Measurements from ENCODE around the gene JARID2. TPM values are rescaled to one million over a fixed set of nuclear protein-coding genes. Genes with fewer than 3 reads are reported as not detected.
A peak's percentile ranks its signal among the peaks of the same experiment; 100 is the strongest.

The JARID2 gene
- total and polyA plus RNA-seq, 2 of the 8 experiments (the other 6 are each of a cell fraction or from before 2014, with no cell fraction given): 60.1 to 239 TPM

DNA sequence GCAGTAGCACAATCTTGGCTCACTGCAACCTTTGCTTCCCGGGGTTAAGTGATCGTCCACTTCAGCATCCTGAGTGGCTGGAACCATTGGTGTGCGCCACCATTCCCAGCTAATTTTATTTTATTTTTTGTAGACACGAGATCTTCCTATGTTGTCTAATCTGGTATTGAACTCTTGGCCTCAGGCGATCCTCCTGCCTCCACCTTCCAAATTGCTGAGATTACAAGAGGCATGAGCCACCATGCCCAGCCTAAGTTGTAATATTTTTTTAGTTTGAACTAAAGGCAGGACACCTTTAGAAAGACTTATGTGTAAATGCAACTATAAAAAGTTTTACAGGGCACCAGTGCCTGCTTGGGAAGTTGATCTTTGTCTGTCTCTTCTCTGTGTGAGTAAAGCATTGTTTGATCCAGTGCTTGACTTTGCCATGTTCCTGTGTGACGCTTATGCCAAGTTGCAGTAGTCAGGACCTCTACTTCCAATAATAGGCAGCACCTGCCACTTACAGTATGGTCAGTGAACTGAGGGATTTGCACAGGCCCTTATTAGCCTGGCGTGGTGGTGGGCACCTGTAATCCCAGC lies 46.9 kb downstream of the JARID2 start:
- Histone ChIP-seq H4K5ac (ENCODE audit: insufficient read length, low read depth, low read length) (no peak overlapping the region), H2BK20ac (ENCODE audit: low read length) (no peak overlapping the region), H3K4me2 (ENCODE audit: insufficient read depth in 1 of 2, low read depth in 2 of 2, low read length in 2 of 2) (peak overlapping the region in 1 of 2 experiments; percentile 11; a peak in 1 of 4 replicates), H2BK12ac (ENCODE audit: low read depth, low read length) (no peak overlapping the region), H3K27me3 (replicated peaks in 1 of 4; ENCODE audit: control insufficient read depth in 3 of 4, extremely low read depth in 1 of 4, insufficient read depth in 3 of 4, low read length in 3 of 4) (no peaks in the 10 kb centered on the region), H3K9me3 (ENCODE audit: insufficient read depth in 2 of 2, low read depth in 1 of 2, low read length in 1 of 2) (no peaks in the 10 kb centered on the region), H4K20me1 (replicated peaks in 1 of 2; ENCODE audit: control insufficient read depth in 1 of 2, insufficient read depth in 2 of 2, low read length in 2 of 2) (peaks cover 59 to 64% of the 10 kb centered on the region in 2 experiments), H2BK15ac (ENCODE audit: low read length) (no peak overlapping the region), H3K4ac (replicated peaks; ENCODE audit: insufficient read length, low read depth, low read length) (no peak overlapping the region), H3K23me2 (ENCODE audit: low read depth, low read length) (peaks cover 4% of the 10 kb centered on the region), H3K4me1 (replicated peaks in 1 of 4; ENCODE audit: control insufficient read depth in 3 of 4, insufficient read depth in 4 of 4, low read length in 3 of 4) (peaks cover 3 to 18% (median 9%) of the 10 kb centered on the region in 4 experiments), H3K79me2 (ENCODE audit: control insufficient read depth in 1 of 2, insufficient read depth in 2 of 2, low read length in 2 of 2) (peaks cover 88 to 100% of the 10 kb centered on the region in 2 experiments), H3K9ac (replicated peaks in 1 of 4; ENCODE audit: extremely low read depth in 1 of 4, low read depth in 3 of 4, low read length in 3 of 4) (no peak overlapping the region), H3K14ac (ENCODE audit: insufficient read length) (no peak overlapping the region), H2AK5ac (ENCODE audit: low read depth, low read length) (no peak overlapping the region), H2BK5ac (ENCODE audit: low read depth, low read length) (no peak overlapping the region), H3K56ac (replicated peaks; ENCODE audit: insufficient read length, low read depth, low read length) (no peak overlapping the region), H3K18ac (ENCODE audit: extremely low read depth, low read length) (no peak overlapping the region), H4K8ac (ENCODE audit: extremely low read depth, insufficient read depth, low read length) (no peak overlapping the region), H2AFZ (ENCODE audit: low read length) (no peak overlapping the region), H2BK120ac (replicated peaks; ENCODE audit: low read depth, low read length) (no peak overlapping the region), H3K79me1 (ENCODE audit: low read depth, low read length) (peaks cover 5% of the 10 kb centered on the region), H4K91ac (replicated peaks; ENCODE audit: insufficient read length, low read length) (no peak overlapping the region), H3K23ac (ENCODE audit: insufficient read length) (no peak overlapping the region), H3K36me3 (ENCODE audit: control insufficient read depth in 2 of 4, insufficient read depth in 4 of 4, low read length in 3 of 4) (peaks cover 0 to 7% (median 0%) of the 10 kb centered on the region in 4 experiments; a peak in 2 of 8 replicates), H3K27ac (ENCODE audit: low read depth, low read length) (no peak overlapping the region), H3K4me3 (ENCODE audit: extremely low read depth in 1 of 4, insufficient read depth in 2 of 4, low read depth in 3 of 4, low read length in 4 of 4) (no peak overlapping the region)
- DNase-seq (ENCODE audit: low read depth in 1 of 2, low spot score in 2 of 2): no peak
- POLR2A ChIA-PET (ENCODE audit: partially characterized antibody): interaction anchor here (0.6 kb wide), 1 partner anchor 59 kb away, joined by 3 read pairs; no protein-coding TSS in a partner anchor
- WGBS, 2 experiments (ENCODE audit: extremely low coverage in 1 of 2, insufficient coverage in 1 of 2, insufficient read length in 1 of 2, insufficient replicate concordance in 2 of 2, low coverage in 1 of 2, low lambda C conversion rate in 2 of 2, missing lambda C conversion rate in 1 of 2): 86% methylated on average over 7 of the region's 7 CpGs; no CpG with 5 or more reads in 1 of the 2 experiments
- CTCF ChIA-PET (ENCODE audit: partially characterized antibody): interaction anchor here (1.3 to 1.4 kb wide), 3 partner anchors 14 to 97 kb away, joined by 3 read pairs; no protein-coding TSS in a partner anchor
- FAIRE-seq: no peak
- TF ChIP-seq ASH2L (IDR thresholded peaks at IDR 0.05; ENCODE audit: low read length) (no peak), YY1 (IDR thresholded peaks at IDR 0.05; ENCODE audit: low read depth, low read length) (no peak), EP300 (IDR thresholded peaks at IDR 0.05; ENCODE audit: borderline replicate concordance in 1 of 2, low read depth in 2 of 2, low read length in 2 of 2) (no peak), NRF1 (IDR thresholded peaks at IDR 0.05; ENCODE audit: low read depth, low read length) (no peak), FOSL1 (IDR thresholded peaks at IDR 0.05; ENCODE audit: insufficient read depth, low read depth, low read length) (no peak), CBX8 (IDR thresholded peaks at IDR 0.05; ENCODE audit: borderline replicate concordance, low read depth, low read length) (no peak), SP4 (IDR thresholded peaks at IDR 0.05; ENCODE audit: low read length) (no peak), TEAD4 (IDR thresholded peaks at IDR 0.05; ENCODE audit: low read depth, low read length) (no peak), CHD1 (IDR thresholded peaks at IDR 0.05; ENCODE audit: low read depth, low read length) (no peak), SRF (IDR thresholded peaks at IDR 0.05; ENCODE audit: low read depth, low read length) (no peak), TCF12 (IDR thresholded peaks at IDR 0.05; ENCODE audit: low read depth, low read length) (no peak), NANOG (IDR thresholded peaks at IDR 0.05; ENCODE audit: insufficient read depth, low read depth, low read length, poor library complexity, severe bottlenecking) (no peak), JUN (IDR thresholded peaks at IDR 0.05; ENCODE audit: low read depth, low read length) (no peak), SIN3A (conservative IDR thresholded peaks at IDR 0.05 in 1 of 2, IDR thresholded peaks at IDR 0.05 in 1 of 2; ENCODE audit: low read depth in 1 of 2, low read length in 2 of 2) (no peak)
